Rectal smooth muscle tissue (tissue), 1 donor: ENCODE measurements around the gene LMAN2.
"Not testable (repeated sequence)": the region's sequence is repeated elsewhere in the genome, so short reads cannot be mapped to it uniquely, and the experiment has no call there.

Source experiments
- H3K27ac ChIP-seq: one replicate; pipeline ENCODE4 v1.7.0; 2013; ENCODE audit warnings: low read depth, low read length, inconsistent platforms
- H3K27me3 ChIP-seq: one replicate; pipeline ENCODE4 v1.7.0; 2013; ENCODE audit warnings: low read length; ENCODE audit not compliant: control insufficient read depth, insufficient read depth
- H3K36me3 ChIP-seq: one replicate; pipeline ENCODE4 v1.7.0; 2013; ENCODE audit warnings: low read length; ENCODE audit not compliant: control insufficient read depth, insufficient read depth
- H3K4me1 ChIP-seq: one replicate; pipeline ENCODE4 v1.7.0; 2013; ENCODE audit warnings: low read length; ENCODE audit not compliant: control insufficient read depth, insufficient read depth
- H3K4me3 ChIP-seq: one replicate; pipeline ENCODE4 v1.7.0; 2013; ENCODE audit warnings: low read length
- H3K9ac ChIP-seq: one replicate; pipeline ENCODE4 v1.7.0; 2013; ENCODE audit warnings: low read length

LMAN2 gene

GRCh38 chr5:177346820-177347219 lies 4.6 kb downstream of the LMAN2 start:
- H3K27ac ChIP-seq, result no peak overlapping the region
- H3K4me3 ChIP-seq, result no peak overlapping the region
- H3K36me3 ChIP-seq, result peaks cover 7% of the 10 kb centered on the region
- H3K27me3 ChIP-seq, result no peaks in the 10 kb centered on the region
- no peak overlapping the region for H3K9ac ChIP-seq
- H3K4me1 ChIP-seq, result peaks cover 7% of the 10 kb centered on the region

- Histone ChIP-seq H3K4me3 (no peak overlapping the region), H3K9ac (no peak overlapping the region), H3K27me3 (no peaks in the 10 kb centered on the region), H3K27ac (no peak overlapping the region), H3K4me1 (no peaks in the 10 kb centered on the region), H3K36me3 (peaks cover 7% of the 10 kb centered on the region)
These were observed 6.6 kb downstream of the LMAN2 start for GRCh38 chr5:177344891-177345290.

GRCh38 chr5:177343777-177344176 lies 7.7 kb downstream of the LMAN2 start:
- H3K27ac ChIP-seq, result no peak overlapping the region
- H3K4me1 ChIP-seq, result no peaks in the 10 kb centered on the region
- H3K36me3 ChIP-seq, result peaks cover 7% of the 10 kb centered on the region
- H3K4me3 ChIP-seq, result no peak overlapping the region
- no peak overlapping the region for H3K9ac ChIP-seq
- H3K27me3 ChIP-seq, result no peaks in the 10 kb centered on the region

- H3K27me3 ChIP-seq, H3K4me1 ChIP-seq, H3K36me3 ChIP-seq, H3K9ac ChIP-seq, H3K4me3 ChIP-seq, H3K27ac ChIP-seq: not testable (repeated sequence)
These were observed 8.5 kb downstream of the LMAN2 start for GRCh38 chr5:177343000-177343399.

- H3K4me3 ChIP-seq, result no peak overlapping the region
- no peak overlapping the region for H3K9ac ChIP-seq
- H3K27me3 ChIP-seq, result no peaks in the 10 kb centered on the region
- H3K36me3 ChIP-seq, result peaks cover 35% of the 10 kb centered on the region
- H3K27ac ChIP-seq, result no peak overlapping the region
- no peaks in the 10 kb centered on the region for H3K4me1 ChIP-seq
These were observed 12.3 kb downstream of the LMAN2 start for GRCh38 chr5:177339107-177339638.

- Histone ChIP-seq H3K9ac (no peak overlapping the region), H3K27me3 (no peaks in the 10 kb centered on the region), H3K36me3 (peaks cover 42% of the 10 kb centered on the region), H3K4me3 (no peak overlapping the region), H3K27ac (no peak overlapping the region), H3K4me1 (no peaks in the 10 kb centered on the region)
These were observed 13.0 kb downstream of the LMAN2 start for GRCh38 chr5:177338251-177339106.

- Histone ChIP-seq H3K27ac (no peak overlapping the region), H3K4me3 (no peak overlapping the region), H3K9ac (no peak overlapping the region), H3K27me3 (no peaks in the 10 kb centered on the region), H3K36me3 (peaks cover 53% of the 10 kb centered on the region), H3K4me1 (no peaks in the 10 kb centered on the region)
These were observed 14.6 kb downstream of the LMAN2 start for GRCh38 chr5:177336603-177337494.

GRCh38 chr5:177336112-177336511 lies 15.4 kb downstream of the LMAN2 start:
- Histone ChIP-seq H3K36me3 (peaks cover 53% of the 10 kb centered on the region), H3K9ac (no peak overlapping the region)

GRCh38 chr5:177335701-177336065 lies 15.8 kb downstream of the LMAN2 start:
- Histone ChIP-seq H3K9ac (no peak overlapping the region), H3K4me3 (no peak overlapping the region), H3K27me3 (no peaks in the 10 kb centered on the region), H3K4me1 (no peaks in the 10 kb centered on the region), H3K36me3 (peaks cover 56% of the 10 kb centered on the region), H3K27ac (no peak overlapping the region)

More at GRCh38 chr5:177336112-177336511, 15.4 kb downstream of the LMAN2 start:
- H3K27ac ChIP-seq, result no peak overlapping the region
- H3K4me3 ChIP-seq, result no peak overlapping the region
- no peaks in the 10 kb centered on the region for H3K27me3 ChIP-seq
- no peaks in the 10 kb centered on the region for H3K4me1 ChIP-seq

- Histone ChIP-seq H3K27me3 (no peaks in the 10 kb centered on the region), H3K9ac (no peak overlapping the region), H3K4me3 (no peak overlapping the region), H3K27ac (no peak overlapping the region), H3K4me1 (no peaks in the 10 kb centered on the region), H3K36me3 (peaks cover 58% of the 10 kb centered on the region)
These were observed 16.4 kb downstream of the LMAN2 start for GRCh38 chr5:177334781-177335700.

GRCh38 chr5:177334155-177334551 lies 17.3 kb downstream of the LMAN2 start:
- H3K4me1 ChIP-seq, result no peaks in the 10 kb centered on the region
- no peak overlapping the region for H3K9ac ChIP-seq
- no peak overlapping the region for H3K4me3 ChIP-seq
- H3K27me3 ChIP-seq, result no peaks in the 10 kb centered on the region
- no peak overlapping the region for H3K27ac ChIP-seq
- H3K36me3 ChIP-seq, result peaks cover 61% of the 10 kb centered on the region
